H9 (cell line): Measurements from ENCODE around the gene GNPNAT1. TPM values are rescaled to one million over a fixed set of nuclear protein-coding genes. Genes with fewer than 3 reads are reported as not detected.

Experiments
- DNase-seq: peaks from one replicate; pipeline ENCODE4 v3.0.0-alpha.2; 2017
- H2AFZ ChIP-seq: one replicate; pipeline ENCODE4 v1.6.1; 2013; ENCODE audit warnings: mild to moderate bottlenecking, low read length, control low read depth, moderate library complexity
- H2AK5ac ChIP-seq: 2 replicates; pipeline ENCODE4 v1.6.1; 2013; ENCODE audit warnings: low read length, control low read depth, mixed read lengths; ENCODE audit not compliant: insufficient read length
- H2BK120ac ChIP-seq: one replicate; pipeline ENCODE4 v1.6.1; 2013; ENCODE audit warnings: low read depth, mild to moderate bottlenecking, low read length, control low read depth, inconsistent platforms; ENCODE audit not compliant: poor library complexity, severe bottlenecking
- H2BK12ac ChIP-seq: 2 replicates; pipeline ENCODE4 v1.6.1; 2013; ENCODE audit warnings: low read length, control low read depth, mixed read lengths, low read depth; ENCODE audit not compliant: insufficient read length
- H2BK15ac ChIP-seq: 2 replicates; pipeline ENCODE4 v1.6.1; 2013; ENCODE audit warnings: low read depth, low read length, control low read depth
- H2BK20ac ChIP-seq: one replicate; pipeline ENCODE4 v1.6.1; 2013; ENCODE audit warnings: low read depth, mild to moderate bottlenecking, low read length, control low read depth, inconsistent platforms; ENCODE audit not compliant: poor library complexity, severe bottlenecking
- H2BK5ac ChIP-seq: 2 replicates; pipeline ENCODE4 v1.6.1; 2013; ENCODE audit warnings: low read length, control low read depth, mixed read lengths; ENCODE audit not compliant: insufficient read length
- H3K14ac ChIP-seq: 2 replicates; pipeline ENCODE4 v1.6.1; 2013; ENCODE audit warnings: low read length, control low read depth; ENCODE audit not compliant: insufficient read depth
- H3K18ac ChIP-seq: 2 replicates; pipeline ENCODE4 v1.6.1; 2013; ENCODE audit warnings: low read depth, mild to moderate bottlenecking, mixed read lengths, low read length, control low read depth; ENCODE audit not compliant: insufficient read length
- H3K23ac ChIP-seq: 2 replicates; pipeline ENCODE4 v1.6.1; 2013; ENCODE audit warnings: low read length, control low read depth, mixed read lengths, low read depth; ENCODE audit not compliant: insufficient read length
- H3K23me2 ChIP-seq: 2 replicates; pipeline ENCODE4 v1.6.1; 2013; ENCODE audit warnings: low read depth, mild to moderate bottlenecking, mixed read lengths, low read length, control low read depth; ENCODE audit not compliant: insufficient read length, poor library complexity, severe bottlenecking
- H3K27ac ChIP-seq: 2 replicates; pipeline ENCODE4 v1.5.1; 2013; ENCODE audit warnings: low read length, control low read depth, mixed read lengths, low read depth; ENCODE audit not compliant: insufficient read length
- H3K27me3 ChIP-seq: 2 replicates; pipeline ENCODE4 v1.6.1; 2013; ENCODE audit warnings: low read length, control low read depth, inconsistent platforms; ENCODE audit not compliant: insufficient read depth
- H3K4ac ChIP-seq: 2 replicates; pipeline ENCODE4 v1.6.1; 2013; ENCODE audit warnings: low read depth, mild to moderate bottlenecking, control low read depth, inconsistent platforms, low read length, moderate library complexity
- H3K4me1 ChIP-seq: 2 replicates; pipeline ENCODE4 v1.6.1; 2013; ENCODE audit warnings: low read length, control low read depth, inconsistent platforms; ENCODE audit not compliant: insufficient read depth
- H3K4me2 ChIP-seq: 2 replicates; pipeline ENCODE4 v1.6.1; 2013; ENCODE audit warnings: low read length, control low read depth, mixed read lengths; ENCODE audit not compliant: insufficient read length, insufficient read depth
- H3K56ac ChIP-seq: 2 replicates; pipeline ENCODE4 v1.6.1; 2013; ENCODE audit warnings: low read depth, mild to moderate bottlenecking, mixed read lengths, low read length, control low read depth; ENCODE audit not compliant: insufficient read length
- H3K79me1 ChIP-seq: 2 replicates; pipeline ENCODE4 v1.6.1; 2013; ENCODE audit warnings: low read depth, mild to moderate bottlenecking, moderate library complexity, low read length, control low read depth, inconsistent platforms; ENCODE audit not compliant: insufficient read depth, poor library complexity, severe bottlenecking
- H3K79me2 ChIP-seq: 2 replicates; pipeline ENCODE4 v1.6.1; 2013; ENCODE audit warnings: low read length, control low read depth, inconsistent platforms; ENCODE audit not compliant: insufficient read depth
- H3K9ac ChIP-seq: 2 replicates; pipeline ENCODE4 v1.6.1; 2013; ENCODE audit warnings: low read length, control low read depth, mixed read lengths; ENCODE audit not compliant: insufficient read length; ENCODE audit errors: extremely low read depth
- H3K9me3 ChIP-seq: one replicate; pipeline ENCODE4 v1.6.1; 2013; ENCODE audit warnings: low read depth, low read length, inconsistent platforms; ENCODE audit not compliant: control insufficient read depth
- H3T11ph ChIP-seq: one replicate; pipeline ENCODE4 v1.6.1; 2013; ENCODE audit warnings: mild to moderate bottlenecking, low read length, control low read depth, inconsistent platforms
- H4K20me1 ChIP-seq: one replicate; pipeline ENCODE4 v1.6.1; 2013; ENCODE audit not compliant: control insufficient read depth, insufficient read length, insufficient read depth
- H4K5ac ChIP-seq: 2 replicates; pipeline ENCODE4 v1.6.1; 2013; ENCODE audit warnings: low read depth, mild to moderate bottlenecking, mixed read lengths, low read length, control low read depth; ENCODE audit not compliant: insufficient read length
- H4K8ac ChIP-seq: replicated peaks from 2 replicates; pipeline ENCODE4 v1.6.1; 2013; ENCODE audit warnings: low read length, control low read depth, mixed read lengths, low read depth; ENCODE audit not compliant: insufficient read length
- H4K91ac ChIP-seq: 2 replicates; pipeline ENCODE4 v1.6.1; 2013; ENCODE audit warnings: low read depth, mild to moderate bottlenecking, moderate library complexity, mixed read lengths, low read length, control low read depth; ENCODE audit not compliant: insufficient read length
- H3K27ac Mint-ChIP-seq, 3 experiments: 2 replicates in 2 of 3; 3 replicates in 1 of 3; pipeline ENCODE4 v1.8.0; 2020 to 2021; ENCODE audit warnings: mixed read lengths in 3 of 3, mild to moderate bottlenecking in 1 of 3, moderate library complexity in 1 of 3
- H3K27me3 Mint-ChIP-seq: 2 replicates; pipeline ENCODE4 v1.8.0; 2021; ENCODE audit warnings: low read depth, mild to moderate bottlenecking, moderate library complexity, mixed read lengths
- H3K36me3 Mint-ChIP-seq, 3 experiments: 2 replicates in 2 of 3; 3 replicates in 1 of 3; pipeline ENCODE4 v1.8.0; 2020 to 2021; ENCODE audit warnings: low read depth in 3 of 3, mixed read lengths in 3 of 3; ENCODE audit not compliant: insufficient read depth in 1 of 3
- H3K4me1 Mint-ChIP-seq, 2 experiments: 2 replicates each; pipeline ENCODE4 v1.8.0; 2020; ENCODE audit warnings: mixed read lengths in 2 of 2
- H3K4me3 Mint-ChIP-seq, 2 experiments: 2 replicates in 1 of 2; 3 replicates in 1 of 2; pipeline ENCODE4 v1.8.0; 2020 to 2021; ENCODE audit warnings: mild to moderate bottlenecking in 2 of 2, mixed read lengths in 2 of 2, moderate library complexity in 1 of 2
- H3K9me3 Mint-ChIP-seq, 2 experiments: 2 replicates in 1 of 2; 3 replicates in 1 of 2; pipeline ENCODE4 v1.8.0; 2020; ENCODE audit warnings: mild to moderate bottlenecking in 2 of 2, mixed read lengths in 2 of 2, moderate library complexity in 1 of 2
- WGBS: extraction: QIAGEN DNeasy Blood & Tissue Kit; methylation state at CpG from one replicate; pipeline ENCODE4 v1.1.7; 2013; ENCODE audit warnings: missing lambda C conversion rate, low lambda C conversion rate, mixed read lengths; ENCODE audit not compliant: insufficient read length; ENCODE audit errors: extremely low coverage; 5-methylcytosine and 5-hydroxymethylcytosine counted together
- total RNA-seq: library from RNA; stranded (reverse); gene quantifications from 2 replicates; pipeline ENCODE4 v1.2.1, GENCODE V29; 2021
- TF ChIP-seq, protein P1 (sequence below): fragments of 200-600 bp; sonication (generic); conservative IDR thresholded peaks from 3 replicates; pipeline ENCODE4 v1.8.0; 2021; ENCODE audit warnings: antibody characterized with exemption, mild to moderate bottlenecking

GNPNAT1 gene
- total RNA-seq, 1 experiment from 2014 or later = 49.0 TPM

DNA sequence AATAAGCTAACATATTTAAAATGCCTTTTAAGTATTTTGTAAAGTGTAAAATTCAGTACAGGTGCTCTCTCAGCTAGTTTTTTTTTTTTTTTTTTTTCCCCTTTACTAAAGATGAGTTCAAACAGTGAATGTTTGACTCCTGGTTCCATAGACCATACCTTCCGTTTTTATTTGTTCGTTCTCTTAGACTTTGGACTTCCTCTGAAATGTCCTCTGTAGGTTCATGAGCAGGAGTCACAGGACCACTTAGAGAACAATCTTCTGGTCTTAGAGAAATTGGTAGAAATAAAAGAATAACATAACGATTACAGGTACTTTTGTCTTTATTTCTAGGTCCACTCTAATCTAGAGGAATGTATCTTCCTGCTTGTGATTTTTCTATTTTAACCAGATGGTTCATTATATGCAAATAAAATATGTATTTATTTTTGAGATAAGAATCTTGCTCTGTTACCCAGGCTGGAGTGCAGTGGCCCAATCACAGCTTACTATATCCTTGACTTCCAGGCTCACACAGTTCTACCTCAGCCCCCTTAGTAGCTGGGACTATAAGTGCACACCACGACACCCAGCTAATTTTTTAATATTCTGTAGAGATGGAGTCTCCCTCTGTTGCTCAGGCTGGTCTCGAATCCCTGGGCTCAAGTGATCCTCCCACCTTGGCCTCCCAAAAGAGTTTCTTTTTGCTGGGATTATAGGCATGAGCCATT lies 35.6 kb downstream of the GNPNAT1 start:
- Histone ChIP-seq H2AK5ac (no peak overlapping the region), H3K56ac (no peak overlapping the region), H4K5ac (no peak overlapping the region), H2BK15ac (no peak overlapping the region), H4K8ac (no peak overlapping the region), H3K14ac (no peak overlapping the region), H3K27me3 (no peaks in the 10 kb centered on the region), H3K4ac (no peak overlapping the region), H2BK120ac (no peak overlapping the region), H3K23ac (no peak overlapping the region), H2AFZ (no peak overlapping the region), H4K20me1 (no peaks in the 10 kb centered on the region), H3K18ac (no peak overlapping the region), H3T11ph (no peak overlapping the region), H2BK5ac (no peak overlapping the region), H4K91ac (no peak overlapping the region), H3K79me1 (no peaks in the 10 kb centered on the region), H3K79me2 (no peaks in the 10 kb centered on the region), H3K27ac (no peak overlapping the region), H2BK12ac (no peak overlapping the region), H3K9ac (no peak overlapping the region), H3K9me3 (no peaks in the 10 kb centered on the region), H3K4me2 (no peak overlapping the region), H2BK20ac (no peak overlapping the region), H3K4me1 (no peaks in the 10 kb centered on the region), H3K23me2 (no peaks in the 10 kb centered on the region)
- Mint-ChIP-seq H3K27ac (peak overlapping the region in 1 of 3 experiments; percentile 58; a peak in 1 of 7 replicates), H3K36me3 (peaks cover 6 to 32% (median 27%) of the 10 kb centered on the region in 3 experiments), H3K27me3 (no peaks in the 10 kb centered on the region), H3K9me3 (no peaks in the 10 kb centered on the region), H3K4me1 (no peaks in the 10 kb centered on the region), H3K4me3 (no peak overlapping the region)
- TF ChIP-seq, protein P1, sequence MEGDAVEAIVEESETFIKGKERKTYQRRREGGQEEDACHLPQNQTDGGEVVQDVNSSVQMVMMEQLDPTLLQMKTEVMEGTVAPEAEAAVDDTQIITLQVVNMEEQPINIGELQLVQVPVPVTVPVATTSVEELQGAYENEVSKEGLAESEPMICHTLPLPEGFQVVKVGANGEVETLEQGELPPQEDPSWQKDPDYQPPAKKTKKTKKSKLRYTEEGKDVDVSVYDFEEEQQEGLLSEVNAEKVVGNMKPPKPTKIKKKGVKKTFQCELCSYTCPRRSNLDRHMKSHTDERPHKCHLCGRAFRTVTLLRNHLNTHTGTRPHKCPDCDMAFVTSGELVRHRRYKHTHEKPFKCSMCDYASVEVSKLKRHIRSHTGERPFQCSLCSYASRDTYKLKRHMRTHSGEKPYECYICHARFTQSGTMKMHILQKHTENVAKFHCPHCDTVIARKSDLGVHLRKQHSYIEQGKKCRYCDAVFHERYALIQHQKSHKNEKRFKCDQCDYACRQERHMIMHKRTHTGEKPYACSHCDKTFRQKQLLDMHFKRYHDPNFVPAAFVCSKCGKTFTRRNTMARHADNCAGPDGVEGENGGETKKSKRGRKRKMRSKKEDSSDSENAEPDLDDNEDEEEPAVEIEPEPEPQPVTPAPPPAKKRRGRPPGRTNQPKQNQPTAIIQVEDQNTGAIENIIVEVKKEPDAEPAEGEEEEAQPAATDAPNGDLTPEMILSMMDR = no peak
- no CpG with 5 or more reads among the region's 5 CpGs for WGBS
- DNase-seq = no peak
